ENCODE data around the gene LAX1.

Gene LAX1

GRCh38 chr1:203799971-203800370, 35.0 kb downstream of the LAX1 start:
- in situ Hi-C loops (cut with MboI; ENCODE audit: low sequenced_read_pairs) = no loop called here

DNA sequence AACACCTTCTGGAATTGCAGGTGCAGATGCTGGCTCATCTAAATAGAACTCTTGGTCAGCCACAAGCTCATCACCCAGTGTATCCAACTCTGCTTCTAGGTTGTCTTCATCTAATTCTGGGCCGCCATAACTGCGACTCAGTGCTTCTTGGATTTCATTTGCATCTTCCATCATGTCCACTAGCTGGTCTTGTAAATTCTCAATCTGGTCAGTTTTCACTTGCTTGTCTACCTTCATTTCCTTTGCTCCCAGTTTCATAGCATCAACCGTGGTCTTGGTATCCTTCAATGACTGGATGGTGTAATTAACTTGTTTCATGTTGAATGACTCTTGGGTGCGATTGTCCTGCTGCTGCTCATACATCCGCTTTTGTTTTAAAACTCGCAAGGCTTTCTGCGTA, 40.7 kb downstream of the LAX1 start:
- in situ Hi-C loops (cut with MboI; ENCODE audit: low sequenced_read_pairs) = no loop called here

DNA sequence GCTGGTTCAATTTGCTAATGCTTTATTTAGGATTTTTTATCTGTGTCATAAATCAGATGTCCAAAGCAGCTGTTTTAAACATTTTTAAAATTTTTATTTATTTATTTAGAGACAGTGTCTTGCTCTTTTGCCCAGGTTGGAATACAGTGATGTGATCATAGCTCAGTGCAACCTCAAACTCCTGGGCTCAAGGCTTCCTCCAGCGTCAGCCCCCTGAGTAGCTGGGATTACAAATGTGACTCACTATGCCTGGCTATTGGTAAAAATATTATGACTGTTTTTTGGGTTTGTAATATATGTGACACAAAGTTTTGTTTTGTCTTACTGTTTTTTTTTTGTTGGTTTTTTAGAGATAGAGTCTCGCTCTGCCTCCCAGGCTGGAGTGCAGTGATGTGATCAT, 42.2 kb downstream of the LAX1 start:
- in situ Hi-C loops (cut with MboI; ENCODE audit: low sequenced_read_pairs) = no loop called here

GRCh38 chr1:203813581-203814341, 48.8 kb downstream of the LAX1 start:
- in situ Hi-C loops (cut with MboI; ENCODE audit: low sequenced_read_pairs) = no loop called here

- in situ Hi-C loops (cut with MboI; ENCODE audit: low sequenced_read_pairs) = no loop called here
Measured at GRCh38 chr1:203818399-203818798, 53.4 kb downstream of the LAX1 start.

DNA sequence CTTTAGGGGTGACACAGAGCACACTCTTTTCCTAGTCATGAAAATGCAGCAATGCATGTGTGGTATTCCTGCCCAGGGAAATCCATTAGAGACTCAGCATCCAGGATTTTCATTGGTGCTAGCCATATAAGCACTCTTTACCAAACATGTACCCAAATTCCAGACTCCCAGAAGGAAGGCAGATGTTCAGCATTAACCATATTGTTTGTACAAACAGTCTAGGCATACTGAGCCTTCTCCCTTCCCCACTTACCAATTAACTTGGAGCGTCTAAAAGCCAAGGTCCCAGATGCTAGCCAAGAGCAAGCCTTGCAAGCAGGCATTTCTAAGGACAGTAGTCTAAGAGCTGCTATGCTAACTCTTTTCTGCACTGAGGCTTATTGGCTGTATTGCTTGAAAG, 58.3 kb downstream of the LAX1 start:
- in situ Hi-C loops (cut with MboI; ENCODE audit: low sequenced_read_pairs) = no loop called here

Measured in HL-60/S4 treated with phorbol 12-myristate 13-acetate at 8.2 ng/mL for 4 days and 3 days (cell line).